RWPE2 (cell line): ENCODE data around the gene PDYN.

Experiments
- ATAC-seq: fragments of 200-7000 bp; cut with Tn5 transposase; 3 replicates; pipeline ENCODE4 v1.9.1; 2021; ENCODE audit warnings: low read depth
- DNase-seq: peaks from one replicate; pipeline ENCODE4 v3.0.0-alpha.2; 2020; ENCODE audit warnings: low spot score
- H3K27ac ChIP-seq: fragments of 450-650 bp; 2 replicates; pipeline ENCODE4 v1.5.1; 2017; ENCODE audit warnings: mild to moderate bottlenecking; ENCODE audit not compliant: poor library complexity, severe bottlenecking
- H3K27me3 ChIP-seq: fragments of 250-450 bp; sonication (Bioruptor Pico); 2 replicates; pipeline ENCODE4 v1.5.1; 2021; ENCODE audit warnings: mild to moderate bottlenecking, moderate library complexity; ENCODE audit not compliant: insufficient read depth, poor library complexity, severe bottlenecking
- H3K36me3 ChIP-seq: fragments of 250-450 bp; sonication (Bioruptor Pico); 2 replicates; pipeline ENCODE4 v1.5.1; 2020; ENCODE audit warnings: low read depth, mild to moderate bottlenecking, moderate library complexity
- H3K4me1 ChIP-seq: fragments of 250-450 bp; sonication (Bioruptor Pico); 2 replicates; pipeline ENCODE4 v1.5.1; 2021; ENCODE audit warnings: mild to moderate bottlenecking, moderate library complexity; ENCODE audit not compliant: insufficient read depth, poor library complexity, severe bottlenecking
- H3K4me3 ChIP-seq: fragments of 250-450 bp; sonication (Bioruptor Pico); 2 replicates; pipeline ENCODE4 v1.5.1; 2021; ENCODE audit warnings: mild to moderate bottlenecking, moderate library complexity; ENCODE audit not compliant: severe bottlenecking
- H3K9me3 ChIP-seq: fragments of 250-450 bp; sonication (Bioruptor Pico); 2 replicates; pipeline ENCODE4 v1.5.1; 2021; ENCODE audit warnings: mild to moderate bottlenecking, moderate library complexity; ENCODE audit not compliant: severe bottlenecking
- TF ChIP-seq, protein P1 (sequence below): fragments of 450-650 bp; IDR thresholded peaks from one replicate; pipeline ENCODE4 v1.5.1; 2017; ENCODE audit warnings: mild to moderate bottlenecking, moderate library complexity; ENCODE audit not compliant: poor library complexity, severe bottlenecking

PDYN gene

DNA sequence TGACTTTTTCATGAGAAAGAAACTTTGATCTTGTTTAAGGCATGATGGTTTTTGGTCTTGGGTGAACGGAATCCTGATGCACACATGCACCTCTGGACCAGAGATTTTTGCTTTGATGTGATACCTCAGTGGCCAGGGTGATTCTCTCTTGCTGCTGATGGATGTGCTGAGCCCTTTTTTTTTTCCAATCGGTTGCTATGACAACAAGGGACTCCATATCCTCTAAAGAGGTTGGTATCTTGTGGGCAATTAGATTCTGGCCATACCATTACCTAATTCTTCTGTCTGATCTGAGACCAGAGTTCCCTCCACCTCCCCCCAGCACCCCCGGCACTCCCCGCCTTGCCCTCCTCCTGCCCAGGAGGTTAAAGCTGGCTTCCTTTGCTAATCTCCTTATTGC, 24.9 kb downstream of the PDYN start:
- DNase-seq (no peak), ATAC-seq (no peak)
- Histone ChIP-seq H3K27ac (no peak overlapping the region), H3K4me1 (no peaks in the 10 kb centered on the region), H3K4me3 (no peak overlapping the region), H3K36me3 (no peaks in the 10 kb centered on the region), H3K27me3 (peaks cover 27% of the 10 kb centered on the region), H3K9me3 (no peaks in the 10 kb centered on the region)
- TF ChIP-seq, protein P1, sequence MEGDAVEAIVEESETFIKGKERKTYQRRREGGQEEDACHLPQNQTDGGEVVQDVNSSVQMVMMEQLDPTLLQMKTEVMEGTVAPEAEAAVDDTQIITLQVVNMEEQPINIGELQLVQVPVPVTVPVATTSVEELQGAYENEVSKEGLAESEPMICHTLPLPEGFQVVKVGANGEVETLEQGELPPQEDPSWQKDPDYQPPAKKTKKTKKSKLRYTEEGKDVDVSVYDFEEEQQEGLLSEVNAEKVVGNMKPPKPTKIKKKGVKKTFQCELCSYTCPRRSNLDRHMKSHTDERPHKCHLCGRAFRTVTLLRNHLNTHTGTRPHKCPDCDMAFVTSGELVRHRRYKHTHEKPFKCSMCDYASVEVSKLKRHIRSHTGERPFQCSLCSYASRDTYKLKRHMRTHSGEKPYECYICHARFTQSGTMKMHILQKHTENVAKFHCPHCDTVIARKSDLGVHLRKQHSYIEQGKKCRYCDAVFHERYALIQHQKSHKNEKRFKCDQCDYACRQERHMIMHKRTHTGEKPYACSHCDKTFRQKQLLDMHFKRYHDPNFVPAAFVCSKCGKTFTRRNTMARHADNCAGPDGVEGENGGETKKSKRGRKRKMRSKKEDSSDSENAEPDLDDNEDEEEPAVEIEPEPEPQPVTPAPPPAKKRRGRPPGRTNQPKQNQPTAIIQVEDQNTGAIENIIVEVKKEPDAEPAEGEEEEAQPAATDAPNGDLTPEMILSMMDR: no peak

DNA sequence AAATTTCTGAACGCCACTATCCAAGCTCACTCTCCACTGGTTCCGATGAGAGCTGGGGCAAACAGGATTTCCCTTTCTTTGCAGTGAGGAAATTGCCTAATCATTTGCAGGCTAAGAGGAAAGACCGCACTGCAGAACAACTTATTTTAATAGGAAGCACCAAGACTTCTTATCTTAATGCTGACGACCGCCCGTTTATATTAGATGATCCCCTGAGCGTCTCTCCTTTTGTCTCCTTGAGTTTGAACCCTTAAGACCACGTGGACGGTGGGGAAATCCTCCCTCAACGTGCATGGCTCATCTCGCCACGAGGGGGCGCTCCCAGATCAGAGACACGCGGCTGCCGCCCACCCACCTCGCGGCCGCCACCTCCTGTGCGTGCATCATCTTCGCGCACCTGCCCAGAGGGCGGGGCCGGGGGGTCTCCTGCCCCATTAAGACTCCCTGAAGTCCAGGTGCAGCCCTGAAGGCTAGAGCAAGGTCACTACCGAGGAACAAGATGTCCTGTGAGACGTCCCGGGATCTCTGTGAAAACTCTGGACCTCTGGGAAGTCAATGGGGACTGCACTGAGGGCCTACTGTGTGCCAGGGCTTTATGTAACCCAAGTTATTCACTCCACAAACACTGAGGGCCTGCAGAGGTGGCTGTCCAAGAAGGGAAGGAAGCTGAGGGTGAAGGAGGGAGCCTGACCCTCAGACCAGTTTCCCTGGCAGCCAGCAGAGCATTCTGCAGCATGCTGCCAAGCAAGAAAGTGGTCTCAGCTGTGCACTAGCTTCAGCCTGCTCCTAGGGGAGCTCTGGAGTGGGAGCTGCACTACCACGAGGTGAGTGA, 28.1 kb downstream of the PDYN start:
- TF ChIP-seq, protein P1: peak; percentile 98
- Histone ChIP-seq H3K9me3 (no peaks in the 10 kb centered on the region), H3K4me1 (no peaks in the 10 kb centered on the region), H3K27ac (no peak overlapping the region), H3K4me3 (no peak overlapping the region), H3K27me3 (peaks cover 16% of the 10 kb centered on the region), H3K36me3 (no peaks in the 10 kb centered on the region)
- peak; percentile 66; the same call in 2 of the 3 replicates for ATAC-seq
- DNase-seq: peak; percentile 73

DNA sequence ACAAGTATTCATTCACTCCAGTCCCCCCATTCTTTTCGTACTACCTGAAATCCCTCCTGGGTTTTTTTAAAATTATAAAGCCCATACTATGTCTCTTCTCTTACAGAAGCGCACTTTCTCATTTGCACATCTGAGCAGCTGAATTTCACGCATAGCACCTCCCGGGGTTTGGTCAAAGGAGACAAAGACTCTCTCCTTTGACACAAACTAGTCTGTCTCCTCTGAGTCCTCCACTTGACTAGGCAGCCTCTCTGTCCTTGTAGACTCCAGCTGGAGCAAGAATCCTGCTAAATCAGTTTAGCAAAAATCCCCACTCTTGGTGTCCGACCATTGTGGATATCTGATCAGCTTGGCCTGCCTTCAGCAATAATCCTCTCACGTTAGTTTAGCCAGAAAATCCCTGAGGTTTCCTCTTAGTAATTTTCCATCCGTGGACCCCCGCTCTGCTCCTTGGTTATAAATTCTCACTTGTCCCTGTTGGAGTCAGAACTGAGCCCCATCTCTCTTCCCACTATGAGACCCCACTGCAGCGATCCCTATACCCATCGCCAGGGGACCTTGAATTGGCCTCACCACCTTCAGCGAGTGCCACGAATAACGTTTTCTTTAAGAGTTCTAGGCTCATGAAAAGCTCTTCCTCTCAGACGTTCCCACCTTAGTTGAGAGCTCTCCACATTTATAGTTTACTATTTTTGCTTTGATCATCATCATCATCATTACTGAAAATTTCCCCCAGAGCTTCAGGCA, 29.0 kb downstream of the PDYN start:
- TF ChIP-seq, protein P1: no peak
- ATAC-seq: no peak
- Histone ChIP-seq H3K4me3 (no peak overlapping the region), H3K4me1 (no peaks in the 10 kb centered on the region), H3K9me3 (no peaks in the 10 kb centered on the region), H3K27ac (no peak overlapping the region), H3K36me3 (no peaks in the 10 kb centered on the region), H3K27me3 (peaks cover 8% of the 10 kb centered on the region)
- DNase-seq: no peak

DNA sequence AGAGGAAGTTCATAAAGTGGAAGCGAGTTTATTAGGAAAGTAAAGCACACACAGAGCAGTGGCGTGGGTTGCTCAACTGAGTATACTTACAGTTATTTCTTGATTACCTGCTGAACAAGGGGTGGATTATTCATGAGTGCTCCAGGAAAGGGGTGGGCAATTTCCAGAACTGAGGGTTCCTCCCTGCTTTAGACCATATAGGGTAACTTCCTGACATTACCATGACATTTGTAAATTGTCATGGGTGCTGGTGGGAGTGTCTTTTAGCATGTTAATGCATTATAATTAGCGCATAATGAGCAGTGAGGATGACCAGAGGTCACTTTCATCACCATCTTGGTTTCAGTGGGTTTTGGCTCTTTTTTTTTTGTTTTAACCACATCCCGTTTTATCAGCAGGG, 29.8 kb downstream of the PDYN start:
- Histone ChIP-seq H3K27ac (no peak overlapping the region), H3K9me3 (no peaks in the 10 kb centered on the region), H3K27me3 (peaks cover under 1% of the 10 kb centered on the region), H3K4me1 (no peaks in the 10 kb centered on the region), H3K4me3 (no peak overlapping the region), H3K36me3 (no peaks in the 10 kb centered on the region)
- DNase-seq: no peak
- ATAC-seq: no peak
- TF ChIP-seq, protein P1: no peak
